Effector memory CD8-positive, alpha-beta T cell (primary cell): ENCODE results near the gene SPRY2.
"Not testable (repeated sequence)": the region's sequence is repeated elsewhere in the genome, so short reads cannot be mapped to it uniquely, and the experiment has no call there.

Experiments used
- ATAC-seq: fragments of 150-1000 bp; cut with Tn5 transposase; replicated peaks from 2 replicates; pipeline ENCODE4 v1.10.0; 2021; ENCODE audit warnings: mild to moderate bottlenecking, moderate library complexity
- DNase-seq, 3 experiments: peaks; one replicate each; pipeline ENCODE4 v3.0.0; 2021
- H3K27ac Mint-ChIP-seq, 2 donors: one replicate each; pipeline ENCODE4 v1.8.0; 2022; ENCODE audit warnings: mild to moderate bottlenecking in 2 of 2, mixed read lengths in 2 of 2, moderate library complexity in 2 of 2
- H3K27me3 Mint-ChIP-seq, 2 donors: one replicate each; pipeline ENCODE4 v1.8.0; 2022; ENCODE audit warnings: mixed read lengths in 2 of 2
- H3K36me3 Mint-ChIP-seq: one replicate; pipeline ENCODE4 v1.8.0; 2022; ENCODE audit warnings: mild to moderate bottlenecking, moderate library complexity, mixed read lengths; ENCODE audit not compliant: insufficient read depth
- H3K4me1 Mint-ChIP-seq, 2 donors: one replicate each; pipeline ENCODE4 v1.8.0; 2022; ENCODE audit warnings: low read depth in 2 of 2, mixed read lengths in 2 of 2
- H3K4me3 Mint-ChIP-seq, 2 donors: one replicate each; pipeline ENCODE4 v1.8.0; 2022; ENCODE audit warnings: mild to moderate bottlenecking in 2 of 2, mixed read lengths in 2 of 2, moderate library complexity in 2 of 2
- H3K9me3 Mint-ChIP-seq, 2 donors: one replicate each; pipeline ENCODE4 v1.8.0; 2022; ENCODE audit warnings: mixed read lengths in 2 of 2

Gene SPRY2

GRCh38 chr13:80363890-80364503 is 23.1 kb upstream of the SPRY2 start:
- H3K9me3 Mint-ChIP-seq, result no peaks in the 10 kb centered on the region
- no peak overlapping the region for H3K4me3 Mint-ChIP-seq
- ATAC-seq (no peak), DNase-seq (no peak)
- no peak overlapping the region for H3K27ac Mint-ChIP-seq
- no peaks in the 10 kb centered on the region for H3K27me3 Mint-ChIP-seq
- no peaks in the 10 kb centered on the region for H3K36me3 Mint-ChIP-seq
- peaks cover 0 to 2% of the 10 kb centered on the region in 2 donors for H3K4me1 Mint-ChIP-seq

- DNase-seq, result no peak
- no peak for ATAC-seq
- Mint-ChIP-seq H3K9me3 (no peaks in the 10 kb centered on the region), H3K4me3 (no peak overlapping the region), H3K27me3 (no peaks in the 10 kb centered on the region), H3K4me1 (peaks cover 0 to 2% of the 10 kb centered on the region in 2 donors), H3K27ac (no peak overlapping the region), H3K36me3 (no peaks in the 10 kb centered on the region)
These were observed 21.6 kb upstream of the SPRY2 start for GRCh38 chr13:80362481-80362880.

DNA sequence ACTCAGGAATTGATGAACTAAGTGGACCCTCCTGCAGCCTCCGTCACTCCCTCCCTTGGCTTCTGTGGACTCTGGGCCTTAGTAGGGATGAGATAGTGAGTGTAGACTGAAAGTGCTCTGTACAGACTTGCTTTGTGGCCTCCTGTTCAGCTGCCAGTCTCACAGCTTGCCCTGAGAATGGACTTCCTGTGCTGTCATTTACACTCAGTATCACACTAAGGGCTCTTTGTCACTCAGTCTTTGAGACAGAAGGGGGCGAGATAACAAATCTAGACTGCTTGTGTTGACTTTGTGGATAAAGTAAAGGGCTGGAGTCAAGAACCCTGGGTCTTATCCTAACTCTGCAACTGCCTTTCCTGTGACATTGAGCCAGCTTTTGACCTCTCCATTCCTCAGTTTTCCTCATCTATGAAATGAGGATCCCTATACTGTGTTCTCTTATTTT is 21.0 kb upstream of the SPRY2 start:
- Mint-ChIP-seq H3K27me3 (no peaks in the 10 kb centered on the region), H3K36me3 (no peaks in the 10 kb centered on the region), H3K4me1 (peaks cover 0 to 2% of the 10 kb centered on the region in 2 donors), H3K27ac (no peak overlapping the region), H3K9me3 (no peaks in the 10 kb centered on the region), H3K4me3 (no peak overlapping the region)
- DNase-seq (no peak), ATAC-seq (peak; percentile 66)

GRCh38 chr13:80361298-80361697 is 20.4 kb upstream of the SPRY2 start:
- no peak for ATAC-seq
- no peaks in the 10 kb centered on the region for H3K36me3 Mint-ChIP-seq
- no peak overlapping the region for H3K4me3 Mint-ChIP-seq
- no peak for DNase-seq
- H3K4me1 Mint-ChIP-seq, result peaks cover 0 to 2% of the 10 kb centered on the region in 2 donors
- no peak overlapping the region for H3K27ac Mint-ChIP-seq
- H3K27me3 Mint-ChIP-seq, result no peaks in the 10 kb centered on the region
- no peaks in the 10 kb centered on the region for H3K9me3 Mint-ChIP-seq

DNA sequence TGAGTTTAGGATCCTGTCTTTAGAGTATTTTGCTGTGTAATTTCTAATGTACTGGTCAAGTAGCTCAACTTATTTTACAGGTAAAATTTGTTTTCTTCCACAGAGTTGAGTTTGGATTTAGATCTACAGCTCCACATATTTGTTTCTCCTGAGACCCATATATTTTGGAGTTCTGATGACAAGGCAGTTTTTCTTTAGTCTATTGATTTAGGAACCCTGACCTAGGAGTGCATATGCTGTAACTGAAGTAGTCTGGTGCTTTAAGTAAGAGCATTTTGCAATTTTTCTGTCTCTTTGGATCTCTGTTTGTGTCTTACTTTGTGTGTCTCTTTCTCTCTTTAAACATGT is 19.5 kb upstream of the SPRY2 start:
- no peak overlapping the region for H3K4me3 Mint-ChIP-seq
- no peaks in the 10 kb centered on the region for H3K27me3 Mint-ChIP-seq
- no peaks in the 10 kb centered on the region for H3K36me3 Mint-ChIP-seq
- no peak overlapping the region for H3K27ac Mint-ChIP-seq
- no peaks in the 10 kb centered on the region for H3K9me3 Mint-ChIP-seq
- DNase-seq, result no peak
- no peak for ATAC-seq
- H3K4me1 Mint-ChIP-seq, result peaks cover 0 to 2% of the 10 kb centered on the region in 2 donors

- Mint-ChIP-seq H3K4me3 (no peak overlapping the region), H3K4me1 (peaks cover 0 to 2% of the 10 kb centered on the region in 2 donors), H3K36me3 (no peaks in the 10 kb centered on the region), H3K9me3 (no peaks in the 10 kb centered on the region), H3K27me3 (no peaks in the 10 kb centered on the region), H3K27ac (no peak overlapping the region)
- DNase-seq, result no peak
- no peak for ATAC-seq
These were observed 19.0 kb upstream of the SPRY2 start for GRCh38 chr13:80359778-80360452.

GRCh38 chr13:80359414-80359777 is 18.5 kb upstream of the SPRY2 start:
- no peaks in the 10 kb centered on the region for H3K27me3 Mint-ChIP-seq
- DNase-seq (no peak), ATAC-seq (no peak)
- H3K4me1 Mint-ChIP-seq, result peaks cover 0 to 2% of the 10 kb centered on the region in 2 donors
- H3K9me3 Mint-ChIP-seq, result no peaks in the 10 kb centered on the region
- no peak overlapping the region for H3K4me3 Mint-ChIP-seq
- no peaks in the 10 kb centered on the region for H3K36me3 Mint-ChIP-seq
- no peak overlapping the region for H3K27ac Mint-ChIP-seq

- not testable (repeated sequence) for DNase-seq, H3K4me3 Mint-ChIP-seq, H3K36me3 Mint-ChIP-seq
These were observed 14.7 kb upstream of the SPRY2 start for GRCh38 chr13:80355496-80356094.

DNA sequence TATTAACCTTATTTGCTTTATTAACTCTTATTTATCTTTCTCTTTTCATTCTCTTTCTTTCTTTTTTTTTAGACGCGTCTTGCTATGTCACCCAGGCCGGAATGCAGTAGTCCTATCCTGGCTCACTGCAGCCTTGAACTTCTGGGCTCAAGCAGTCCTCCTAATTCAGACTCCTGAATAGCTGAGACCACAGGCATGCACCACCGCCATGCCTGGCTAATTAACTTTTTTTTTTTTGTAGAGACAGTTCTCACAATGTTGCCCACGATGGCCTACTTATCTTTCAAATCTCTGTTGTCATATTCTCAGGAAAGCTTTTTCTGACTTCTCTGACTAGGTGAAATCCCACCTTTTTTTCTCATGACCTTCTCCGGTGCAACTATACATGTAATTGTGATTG is 7.8 kb upstream of the SPRY2 start:
- peaks cover 0 to 4% of the 10 kb centered on the region in 2 donors for H3K4me1 Mint-ChIP-seq
- ATAC-seq, result no peak
- peaks cover 21 to 22% of the 10 kb centered on the region in 2 donors for H3K27me3 Mint-ChIP-seq
- H3K27ac Mint-ChIP-seq, result no peak overlapping the region
- no peaks in the 10 kb centered on the region for H3K9me3 Mint-ChIP-seq
- no peak overlapping the region for H3K4me3 Mint-ChIP-seq
- DNase-seq, result no peak
- H3K36me3 Mint-ChIP-seq, result no peaks in the 10 kb centered on the region

More at GRCh38 chr13:80355496-80356094, 14.7 kb upstream of the SPRY2 start:
- ATAC-seq, H3K27ac Mint-ChIP-seq, H3K27me3 Mint-ChIP-seq, H3K9me3 Mint-ChIP-seq, H3K4me1 Mint-ChIP-seq: not testable (repeated sequence)

- no peaks in the 10 kb centered on the region for H3K9me3 Mint-ChIP-seq
- no peak overlapping the region for H3K27ac Mint-ChIP-seq
- peaks cover 0 to 7% of the 10 kb centered on the region in 2 donors for H3K4me1 Mint-ChIP-seq
- ATAC-seq, result no peak
- DNase-seq, result no peak
- H3K36me3 Mint-ChIP-seq, result no peaks in the 10 kb centered on the region
- H3K27me3 Mint-ChIP-seq, result peaks cover 22 to 25% of the 10 kb centered on the region in 2 donors
- no peak overlapping the region for H3K4me3 Mint-ChIP-seq
These were observed 7.4 kb upstream of the SPRY2 start for GRCh38 chr13:80348314-80348713.

- H3K9me3 Mint-ChIP-seq, result no peaks in the 10 kb centered on the region
- no peaks in the 10 kb centered on the region for H3K36me3 Mint-ChIP-seq
- ATAC-seq, result no peak
- H3K4me1 Mint-ChIP-seq, result peaks cover 6 to 22% of the 10 kb centered on the region in 2 donors
- H3K27ac Mint-ChIP-seq, result no peak overlapping the region
- H3K27me3 Mint-ChIP-seq, result peaks cover 15 to 27% of the 10 kb centered on the region in 2 donors
- DNase-seq, result no peak
- H3K4me3 Mint-ChIP-seq, result no peak overlapping the region
These were observed 5.0 kb upstream of the SPRY2 start for GRCh38 chr13:80345771-80346510.

DNA sequence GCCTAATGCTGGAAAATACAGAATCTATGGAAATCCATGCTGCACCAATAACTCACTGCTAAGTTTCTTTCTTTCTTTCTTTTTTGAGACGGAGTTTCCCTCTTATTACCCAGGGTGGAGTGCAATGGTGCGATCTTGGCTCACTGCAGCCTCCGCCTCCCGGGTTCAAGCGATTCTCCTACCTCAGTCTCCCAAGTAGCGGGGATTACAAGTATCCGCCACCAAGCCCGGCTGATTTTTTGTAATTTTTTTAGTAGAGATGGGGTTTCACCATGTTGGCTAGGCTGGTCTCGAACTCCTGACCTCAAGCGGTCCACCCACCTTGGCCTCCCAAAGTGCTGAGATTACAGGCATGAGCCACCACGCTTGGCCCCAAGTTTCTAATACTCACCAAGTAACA is 3.1 kb upstream of the SPRY2 start:
- H3K4me3 Mint-ChIP-seq, H3K9me3 Mint-ChIP-seq, H3K27ac Mint-ChIP-seq, H3K36me3 Mint-ChIP-seq, ATAC-seq, DNase-seq: not testable (repeated sequence)
- Mint-ChIP-seq H3K27me3 (peaks cover 13 to 26% of the 10 kb centered on the region in 2 donors), H3K4me1 (peaks cover 9 to 26% of the 10 kb centered on the region in 2 donors)

DNA sequence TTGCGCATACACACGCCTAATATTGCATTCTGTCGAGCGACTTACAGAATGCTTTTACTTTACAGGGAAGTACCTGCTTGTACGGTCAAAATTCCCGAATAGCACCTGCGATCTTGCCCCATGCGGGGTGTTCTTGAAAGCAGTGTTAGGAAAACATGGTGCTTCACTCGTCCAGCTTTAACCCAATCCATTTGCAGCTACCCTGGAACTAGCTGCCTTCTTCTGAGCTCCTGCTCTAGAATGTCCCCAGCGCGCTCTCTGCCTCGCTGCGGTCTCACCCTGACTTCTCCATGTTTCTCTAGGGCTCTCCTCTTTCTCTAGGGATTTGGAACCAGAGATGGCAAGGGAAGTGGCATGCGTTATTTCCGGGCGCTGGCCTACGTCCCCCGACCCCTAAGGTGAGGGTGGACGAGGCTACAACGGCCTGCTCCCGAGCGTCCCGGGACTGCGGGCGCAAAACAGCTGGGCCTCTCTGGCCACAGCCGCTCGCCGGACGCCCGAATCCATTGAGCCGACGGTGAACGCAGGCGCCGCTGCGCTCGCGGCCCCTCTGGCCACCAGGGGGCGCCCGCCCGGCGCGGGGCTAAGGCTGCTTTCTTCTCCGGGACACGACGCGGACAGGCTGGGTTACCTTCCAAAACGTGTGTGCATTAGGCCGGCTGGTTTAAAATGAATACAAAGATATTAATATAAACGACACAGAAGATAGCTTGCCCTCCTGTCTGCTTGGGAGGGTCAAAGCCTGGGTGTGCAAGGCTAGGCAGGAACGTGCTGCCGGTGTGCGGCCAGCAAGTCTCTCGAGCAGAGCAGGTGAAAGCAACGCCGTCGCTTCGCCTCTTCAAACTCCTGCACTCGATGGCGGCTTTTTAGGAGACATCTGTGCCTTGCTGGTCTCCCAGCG is 1.8 kb upstream of the SPRY2 start:
- H3K27me3 Mint-ChIP-seq, result peaks cover 14 to 19% of the 10 kb centered on the region in 2 donors
- H3K4me3 Mint-ChIP-seq, result no peak overlapping the region
- DNase-seq (peak; percentile 56 to 62 (median 58)), ATAC-seq (peak; percentile 57)
- peaks cover 9 to 26% of the 10 kb centered on the region in 2 donors for H3K4me1 Mint-ChIP-seq
- peaks cover 5% of the 10 kb centered on the region for H3K36me3 Mint-ChIP-seq
- H3K9me3 Mint-ChIP-seq, result no peaks in the 10 kb centered on the region
- H3K27ac Mint-ChIP-seq, result no peak overlapping the region
